ENCODE data around the gene NFIA. TPM values are rescaled to one million over a fixed set of nuclear protein-coding genes. Genes with fewer than 3 reads are reported as not detected.

Gene NFIA
- total RNA-seq, 1 experiment from 2014 or later = 20.9 TPM

- CTCF ChIA-PET = interaction anchor here (0.6 to 2.0 kb wide), 13 partner anchors 11 to 633 kb away, joined by 3 to 9 read pairs (median 3); partner anchors contain the start of gene NFIA
- H3K9me3 ChIP-seq (ENCODE audit: control insufficient read depth, insufficient read depth, low read depth, low read length) = no peaks in the 10 kb centered on the region
- POLR2A ChIA-PET = interaction anchor here (0.6 kb wide), 3 partner anchors 34 to 678 kb away, joined by 4 read pairs; no protein-coding TSS in a partner anchor
- H3K36me3 ChIP-seq (ENCODE audit: control insufficient read depth, insufficient read depth, low read length) = no peaks in the 10 kb centered on the region
- H3K4me1 ChIP-seq (ENCODE audit: control insufficient read depth, insufficient read depth, low read length) = peaks cover 25% of the 10 kb centered on the region
- in situ Hi-C loops (cut with HindIII; ENCODE audit: low pct_unique_long_range_greater_than_20kb, low sequenced_read_pairs) = no loop called here
- H3K27me3 ChIP-seq (ENCODE audit: control insufficient read depth, insufficient read depth, low read length) = no peaks in the 10 kb centered on the region
- peak overlapping the region; percentile 70 to 76 for H3K4me3 ChIP-seq (ENCODE audit: low read depth in 2 of 2, low read length in 2 of 2)
- intact Hi-C loops (cut with micrococcal nuclease; ENCODE audit: unreplicated experiment) = loop anchor here (10.0 kb wide), 1 partner anchor 405 kb away; no protein-coding TSS in a partner anchor
- H3K27ac ChIP-seq (ENCODE audit: low read length) = peak overlapping the region; percentile 77
- BruUV-seq (replicated peaks) = no TSS peak
- TF ChIP-seq POLR2AphosphoS5 (IDR thresholded peaks at IDR 0.05; ENCODE audit: low read depth, low read length) (peak; percentile 50; the same call in 1 of the 2 replicates), CTCF (IDR thresholded peaks at IDR 0.05) (peak; percentile 96), SIN3A (IDR thresholded peaks at IDR 0.05; ENCODE audit: borderline replicate concordance, insufficient read depth, low read depth, low read length) (no peak)
- ATAC-seq = peak; percentile 87
- DNase-seq (ENCODE audit: low read depth, low spot score) = peak; percentile 75
Measured at GRCh38 chr1:61049850-61050540, 32.4 kb upstream of the NFIA start.

- in situ Hi-C loops (cut with HindIII; ENCODE audit: low pct_unique_long_range_greater_than_20kb, low sequenced_read_pairs) = no loop called here
- DNase-seq (ENCODE audit: low read depth, low spot score) = no peak
- Histone ChIP-seq H3K27ac (ENCODE audit: low read length) (peak overlapping the region; percentile 77), H3K27me3 (ENCODE audit: control insufficient read depth, insufficient read depth, low read length) (no peaks in the 10 kb centered on the region), H3K4me1 (ENCODE audit: control insufficient read depth, insufficient read depth, low read length) (peaks cover 33% of the 10 kb centered on the region), H3K36me3 (ENCODE audit: control insufficient read depth, insufficient read depth, low read length) (no peaks in the 10 kb centered on the region), H3K9me3 (ENCODE audit: control insufficient read depth, insufficient read depth, low read depth, low read length) (no peaks in the 10 kb centered on the region), H3K4me3 (ENCODE audit: low read depth in 2 of 2, low read length in 2 of 2) (peak overlapping the region; percentile 70 to 76)
- peak; percentile 74 for ATAC-seq
- ChIA-PET CTCF (interaction anchor here (0.6 to 2.0 kb wide), 7 partner anchors 10 to 585 kb away, joined by 3 to 9 read pairs (median 6); partner anchors contain the start of gene NFIA), POLR2A (interaction anchor here (0.6 kb wide), 2 partner anchors 303 to 678 kb away, joined by 4 read pairs; no protein-coding TSS in a partner anchor)
- TF ChIP-seq TCF7L2 (IDR thresholded peaks at IDR 0.05; ENCODE audit: low read depth, low read length) = peak; percentile 79
- TF ChIP-seq POLR2AphosphoS5 (IDR thresholded peaks at IDR 0.05; ENCODE audit: low read depth, low read length) = no peak
- intact Hi-C loops (cut with micrococcal nuclease; ENCODE audit: unreplicated experiment) = loop anchor here (10.0 kb wide), 1 partner anchor 404 kb away; no protein-coding TSS in a partner anchor
- no TSS peak for BruUV-seq (replicated peaks)
Measured at GRCh38 chr1:61050541-61051442, 31.6 kb upstream of the NFIA start.

GRCh38 chr1:61051443-61051718 lies 31.0 kb upstream of the NFIA start:
- H3K4me3 ChIP-seq (ENCODE audit: low read depth in 2 of 2, low read length in 2 of 2) = peak overlapping the region; percentile 70 to 76

More at GRCh38 chr1:61051443-61051718, 31.0 kb upstream of the NFIA start:
- H3K27ac ChIP-seq (ENCODE audit: low read length) = peak overlapping the region; percentile 57; the same call in 1 of the 2 replicates
- no peaks in the 10 kb centered on the region for H3K27me3 ChIP-seq (ENCODE audit: control insufficient read depth, insufficient read depth, low read length)
- no peaks in the 10 kb centered on the region for H3K9me3 ChIP-seq (ENCODE audit: control insufficient read depth, insufficient read depth, low read depth, low read length)
- no peak for ATAC-seq
- DNase-seq (ENCODE audit: low read depth, low spot score) = no peak
- in situ Hi-C loops (cut with HindIII; ENCODE audit: low pct_unique_long_range_greater_than_20kb, low sequenced_read_pairs) = no loop called here
- TF ChIP-seq CTCF (IDR thresholded peaks at IDR 0.05) (no peak), REST (IDR thresholded peaks at IDR 0.05; ENCODE audit: insufficient read depth in 1 of 2, low read depth in 2 of 2, low read length in 1 of 2) (no peak), TCF7L2 (IDR thresholded peaks at IDR 0.05; ENCODE audit: low read depth, low read length) (no peak), POLR2AphosphoS5 (IDR thresholded peaks at IDR 0.05; ENCODE audit: low read depth, low read length) (no peak), SIN3A (IDR thresholded peaks at IDR 0.05; ENCODE audit: borderline replicate concordance, insufficient read depth, low read depth, low read length) (no peak)
- POLR2A ChIA-PET = no interaction called here
- H3K4me1 ChIP-seq (ENCODE audit: control insufficient read depth, insufficient read depth, low read length) = peaks cover 38% of the 10 kb centered on the region
- H3K36me3 ChIP-seq (ENCODE audit: control insufficient read depth, insufficient read depth, low read length) = no peaks in the 10 kb centered on the region
- intact Hi-C loops (cut with micrococcal nuclease; ENCODE audit: unreplicated experiment) = loop anchor here (10.0 kb wide), 1 partner anchor 403 kb away; no protein-coding TSS in a partner anchor
- BruUV-seq (replicated peaks) = no TSS peak
- CTCF ChIA-PET = no interaction called here

Measured in Panc1 (cell line).